Suppressor macrophage treated with lipopolysaccharide for 1 hour (primary cell): ENCODE results near the gene UBL4B.
A peak's percentile ranks its signal among the peaks of the same experiment; 100 is the strongest.
"Not testable (repeated sequence)": the region's sequence is repeated elsewhere in the genome, so short reads cannot be mapped to it uniquely, and the experiment has no call there.

Experiments
- DNase-seq, 3 donors: peaks; one replicate each; pipeline ENCODE4 v3.0.0-alpha.2; 2020 to 2022

Gene UBL4B, protein sequence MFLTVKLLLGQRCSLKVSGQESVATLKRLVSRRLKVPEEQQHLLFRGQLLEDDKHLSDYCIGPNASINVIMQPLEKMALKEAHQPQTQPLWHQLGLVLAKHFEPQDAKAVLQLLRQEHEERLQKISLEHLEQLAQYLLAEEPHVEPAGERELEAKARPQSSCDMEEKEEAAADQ

DNA sequence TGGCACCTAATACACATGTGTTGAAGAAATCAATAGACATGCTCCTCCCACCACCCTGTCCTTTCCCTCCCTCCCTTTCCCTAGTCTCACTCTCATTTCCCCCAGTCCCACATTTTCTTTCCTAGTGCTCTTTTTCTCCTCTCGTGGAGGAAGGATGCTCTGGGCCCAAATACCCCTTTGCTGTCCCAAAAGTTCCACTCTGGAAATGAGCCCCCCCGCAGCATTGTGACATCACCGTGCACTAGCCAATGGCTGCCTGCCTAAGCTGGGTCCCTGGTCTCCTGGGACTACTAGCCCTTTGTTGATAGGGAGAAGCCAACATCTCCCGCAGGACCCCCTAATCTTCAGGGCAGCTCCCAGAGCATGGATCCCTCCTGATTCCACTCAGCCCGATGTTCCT, at the start of gene UBL4B:
UBL4B (plus strand) TSS at position 301 of the 400 bp plus-strand sequence; CDS start at position 393, 92 bp downstream.
- no peak for DNase-seq

DNA sequence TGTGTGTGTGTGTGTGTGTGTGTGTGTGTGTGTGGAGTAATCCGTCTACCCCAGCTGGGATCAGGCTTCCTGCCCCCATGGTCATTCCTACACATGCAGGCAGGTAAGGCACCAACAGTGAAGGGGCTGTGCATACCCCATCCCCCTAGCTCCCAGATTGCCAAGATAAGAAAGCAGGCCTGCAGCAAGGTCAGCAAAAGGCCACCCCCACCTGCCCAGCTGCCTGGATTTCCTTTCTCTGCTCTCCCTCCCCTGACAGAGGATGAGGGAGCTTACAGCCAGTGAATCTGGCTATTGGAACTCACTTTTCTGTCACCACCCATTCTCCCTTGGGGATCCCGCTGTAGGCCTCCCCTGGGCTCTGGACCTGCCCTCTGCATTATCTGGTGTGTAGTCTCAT, 49.6 kb upstream of the UBL4B start:
- no peak for DNase-seq

DNA sequence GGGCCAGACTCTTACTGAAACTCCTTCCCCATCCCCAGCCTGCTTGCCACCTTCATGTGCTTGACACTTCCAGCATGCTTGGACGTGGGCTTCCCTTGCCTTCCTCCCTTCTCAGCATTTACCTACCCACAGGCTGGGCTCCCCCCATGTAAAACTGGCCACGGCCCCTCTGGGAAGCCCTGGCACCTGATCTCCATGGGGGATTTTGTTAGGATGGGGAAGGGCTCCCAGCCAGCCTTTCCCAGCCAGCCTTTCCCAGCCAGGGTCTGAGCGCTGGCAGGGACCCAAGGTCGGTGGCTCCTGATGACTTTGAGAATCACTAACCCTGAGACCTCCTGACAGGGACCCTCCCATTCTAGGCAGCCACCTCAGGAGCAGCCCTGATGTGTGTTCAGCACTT, 48.5 kb upstream of the UBL4B start:
- DNase-seq, result no peak

DNA sequence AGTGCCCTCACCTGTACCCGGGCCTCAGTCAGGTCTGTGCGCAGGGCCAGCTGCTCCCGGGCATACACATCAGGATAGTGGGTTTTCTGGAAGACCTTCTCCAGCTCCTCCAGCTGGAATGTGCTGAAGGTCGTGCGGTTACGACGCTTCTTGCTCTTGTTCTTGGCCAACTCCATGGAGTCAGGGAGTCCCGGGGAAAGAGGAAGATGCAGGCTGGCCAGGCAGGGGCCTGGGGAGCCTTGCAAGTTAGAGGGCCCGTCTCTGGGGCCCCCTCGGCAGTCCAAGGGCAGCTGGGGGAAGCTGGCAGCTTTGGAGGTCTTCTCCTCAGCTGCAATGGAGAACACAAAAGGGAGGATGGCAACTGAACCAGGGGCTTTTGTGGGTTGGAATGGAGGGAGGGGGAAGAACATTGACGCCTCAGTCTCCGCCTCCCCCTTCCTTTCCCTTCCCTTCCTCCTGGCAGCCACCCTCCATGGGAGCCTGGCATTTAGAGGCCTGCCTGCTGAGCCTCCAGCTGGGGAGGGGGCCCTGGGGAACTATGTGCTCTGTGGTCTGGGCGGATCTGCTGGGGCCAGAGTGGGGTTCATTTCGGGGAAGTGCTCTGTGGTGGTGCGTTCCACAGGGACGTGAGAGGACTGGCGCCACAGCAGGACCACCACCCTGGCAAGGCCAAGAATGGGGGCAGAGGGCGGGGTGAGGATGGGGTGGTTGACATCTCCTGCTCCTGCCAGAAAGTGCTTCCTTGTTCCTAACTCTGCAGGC, 47.5 kb upstream of the UBL4B start:
- no peak for DNase-seq

- DNase-seq, result no peak
These were observed 46.4 kb upstream of the UBL4B start for GRCh38 chr1:110065841-110066240.

DNA sequence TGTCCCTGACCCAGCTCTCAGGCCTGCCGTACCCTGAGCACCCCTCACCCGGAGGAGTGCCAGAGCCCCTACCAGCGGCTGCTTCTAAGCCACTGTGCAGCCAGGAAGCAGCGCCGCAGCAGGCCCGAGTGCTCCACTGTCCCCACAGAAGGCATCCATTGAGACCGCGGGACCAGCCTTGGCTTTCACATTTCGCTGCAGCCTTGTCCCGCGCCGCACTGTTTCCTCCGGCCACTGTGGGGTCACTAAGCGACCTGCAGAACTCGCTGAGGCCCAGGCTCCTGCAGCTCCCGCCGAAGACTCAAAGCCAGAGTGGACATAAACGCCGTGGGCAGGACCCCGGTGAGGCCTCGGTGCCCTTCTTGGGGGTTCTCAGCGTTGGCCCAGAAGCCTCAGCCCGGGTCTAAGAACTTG, 44.8 kb upstream of the UBL4B start:
- DNase-seq, result no peak

- DNase-seq, result peak; percentile 40 to 57 (median 47)
These were observed 44.2 kb upstream of the UBL4B start for GRCh38 chr1:110067893-110068645.

GRCh38 chr1:110068646-110069403, 43.4 kb upstream of the UBL4B start:
- DNase-seq, result peak; percentile 43 to 54 (median 46)

DNA sequence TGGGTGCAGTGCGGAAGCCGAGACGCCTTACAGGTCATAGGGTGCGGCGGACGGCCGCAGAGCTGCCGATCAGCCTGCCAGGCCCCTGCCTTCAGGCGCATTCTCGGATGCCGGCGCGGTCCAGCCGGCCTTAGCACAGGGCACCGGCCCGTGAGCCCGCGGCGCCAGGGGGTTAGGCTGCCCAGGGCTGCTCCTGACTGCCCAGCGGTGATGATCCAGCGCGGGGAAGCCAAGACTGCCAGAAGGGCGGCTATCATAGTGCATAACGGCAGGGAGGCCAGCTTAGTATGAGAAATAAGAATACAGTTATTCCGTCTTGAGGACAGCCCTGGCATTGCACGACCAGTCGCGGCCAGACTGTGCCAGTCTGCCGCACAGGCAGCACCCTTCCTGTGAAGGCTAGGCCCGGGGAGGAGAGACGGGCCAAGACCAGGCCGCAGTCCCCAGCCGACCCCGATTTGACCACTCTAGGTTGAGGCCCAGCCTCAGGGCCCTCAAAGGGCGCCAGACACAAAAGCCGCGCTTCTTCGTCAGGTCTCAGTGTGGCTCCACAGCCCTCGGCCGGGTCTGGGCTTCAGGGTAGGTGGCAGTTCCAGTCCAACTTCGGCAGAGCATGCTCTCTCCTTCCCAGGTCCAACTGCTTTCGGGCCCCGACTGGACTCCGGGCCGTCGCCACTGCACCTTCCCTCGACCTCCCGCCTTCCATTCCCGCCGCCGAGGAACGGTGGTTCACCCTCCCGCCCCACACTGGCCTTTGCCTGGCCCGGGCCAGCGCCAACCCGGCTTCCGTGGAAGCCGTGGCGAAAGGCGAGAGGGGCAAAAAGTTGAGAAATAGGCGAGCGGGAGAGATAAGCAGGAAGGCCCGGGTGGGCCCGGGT, 42.6 kb upstream of the UBL4B start:
- DNase-seq, result peak in 2 of 3 donors; percentile 17 to 27

DNA sequence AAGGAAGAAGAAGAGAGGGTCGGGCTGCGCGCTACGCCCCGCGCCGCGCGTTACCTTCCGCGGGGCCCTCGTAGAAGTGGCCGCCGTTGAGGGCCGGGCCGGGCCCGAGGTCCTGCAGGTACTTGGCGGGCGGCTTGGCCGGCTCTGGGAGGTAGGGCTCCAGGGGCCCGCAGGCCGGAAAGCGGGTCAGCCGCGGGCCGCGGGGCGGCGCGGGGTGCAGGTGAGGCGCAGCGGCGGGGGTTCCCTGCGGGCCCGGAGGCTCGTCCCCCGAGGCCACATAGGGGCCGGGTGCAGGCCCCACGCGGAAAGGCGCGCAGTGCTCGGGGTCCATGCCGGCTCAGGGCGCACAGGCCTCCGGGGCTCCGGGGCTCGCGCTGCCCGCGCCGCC, 42.0 kb upstream of the UBL4B start:
- DNase-seq, result peak in 1 of 3 donors; percentile 10

GRCh38 chr1:110070671-110071242, 41.5 kb upstream of the UBL4B start, which contains the start of gene ALX3:
Gene ALX3, minus strand, starts transcription at chr1:110070672. Its CDS starts 60 bp downstream, at chr1:110070612.
- no peak for DNase-seq

DNA sequence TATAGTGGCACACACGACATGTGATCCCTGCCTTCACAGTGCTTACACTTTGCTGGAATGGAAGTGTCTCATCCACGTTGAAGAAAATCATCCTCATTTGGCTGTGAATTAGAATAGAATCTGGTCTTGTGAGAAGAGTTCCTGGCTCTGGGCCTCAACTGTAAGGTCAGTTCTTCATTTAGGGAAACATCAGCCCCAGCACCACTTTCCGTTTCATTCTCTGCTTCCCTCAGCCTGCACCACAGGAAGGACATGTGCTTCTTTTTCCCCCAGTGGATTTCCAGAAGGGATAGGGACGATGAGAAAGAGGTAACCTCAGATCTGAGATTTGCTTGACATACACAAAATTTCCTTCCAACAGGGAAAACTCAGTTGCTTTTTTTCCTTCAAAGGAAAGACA, 38.1 kb upstream of the UBL4B start:
- DNase-seq, result peak; percentile 39 to 54 (median 40)

DNA sequence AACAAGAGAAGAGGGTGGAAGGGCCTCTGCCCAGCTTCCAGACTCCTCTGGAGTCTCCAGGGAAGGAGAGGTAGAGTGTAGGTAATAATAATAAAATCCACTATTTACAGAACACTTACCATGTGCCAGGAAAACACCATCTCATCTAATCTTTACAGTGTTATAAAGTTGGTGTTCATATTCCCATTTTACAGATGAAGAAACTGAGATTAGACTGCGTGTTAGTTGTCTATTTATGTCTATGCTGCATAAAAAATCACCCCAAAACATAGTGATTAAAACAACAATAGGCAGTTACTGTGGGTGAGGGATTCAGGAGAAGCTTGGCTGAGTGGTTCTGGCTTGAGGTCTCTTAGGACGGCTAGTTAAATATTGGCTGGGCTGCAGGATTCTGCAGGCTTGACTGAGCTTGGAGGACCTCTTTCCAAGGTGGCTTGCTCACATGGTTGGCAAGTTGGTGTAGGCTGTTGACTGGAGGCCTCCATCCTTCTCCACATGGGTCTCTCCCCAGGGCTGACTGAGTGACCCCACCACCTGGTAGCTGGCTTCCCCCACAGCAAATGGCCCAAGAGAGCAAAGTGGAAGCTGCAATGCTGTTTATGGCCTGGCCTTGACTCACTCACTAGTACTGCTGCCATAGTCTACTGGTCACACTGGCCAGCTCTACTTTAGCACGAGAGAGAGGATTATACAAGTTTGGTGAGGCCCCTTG, 35.3 kb upstream of the UBL4B start:
- no peak for DNase-seq

- not testable (repeated sequence) for DNase-seq
These were observed 32.2 kb upstream of the UBL4B start for GRCh38 chr1:110079995-110080394.

- DNase-seq, result no peak
These were observed 31.2 kb upstream of the UBL4B start for GRCh38 chr1:110081061-110081460.

GRCh38 chr1:110082477-110082876, 29.8 kb upstream of the UBL4B start:
- no peak for DNase-seq

- peak; percentile 31 to 46 (median 32) for DNase-seq
These were observed 29.0 kb upstream of the UBL4B start for GRCh38 chr1:110083061-110083865.

- peak in 2 of 3 donors; percentile 18 to 34 for DNase-seq
These were observed 28.4 kb upstream of the UBL4B start for GRCh38 chr1:110083866-110084226.

- DNase-seq, result peak; percentile 80 to 87 (median 84)
These were observed 27.8 kb upstream of the UBL4B start for GRCh38 chr1:110084227-110085078.
